Epithelial cell of proximal tubule (primary cell): ENCODE results near the gene CD2AP. TPM values are rescaled to one million over a fixed set of nuclear protein-coding genes. Genes with fewer than 3 reads are reported as not detected.

ENCODE experiments used
- DNase-seq: peaks from one replicate; pipeline ENCODE4 v3.0.0-alpha.2; 2011; ENCODE audit warnings: low read depth
- H3K4me3 ChIP-seq: 2 replicates; pipeline ENCODE4 v1.5.1; 2011; ENCODE audit warnings: low read depth, mild to moderate bottlenecking, low read length
- CTCF ChIP-seq: conservative IDR thresholded peaks from 2 replicates; pipeline ENCODE4 v1.5.1; 2012; ENCODE audit warnings: low read depth, mild to moderate bottlenecking, low read length
- total RNA-seq: library from RNA; depleted of rRNA; stranded (reverse); fragments of >200 nt; gene quantifications from 2 replicates; pipeline ENCODE4 v1.2.3, GENCODE V29; 2015

CD2AP gene
- total RNA-seq, 1 donor from 2014 or later, result 61.7 TPM

GRCh38 chr6:47452899-47453298 is 24.7 kb upstream of the CD2AP start:
- no peak overlapping the region for H3K4me3 ChIP-seq
- DNase-seq, result no peak
- no peak for TF ChIP-seq CTCF

- no peak for TF ChIP-seq CTCF
- no peak for DNase-seq
- H3K4me3 ChIP-seq, result no peak overlapping the region
These were observed 24.1 kb upstream of the CD2AP start for GRCh38 chr6:47453372-47453936.

GRCh38 chr6:47454713-47455396 is 22.7 kb upstream of the CD2AP start:
- DNase-seq, result no peak
- no peak overlapping the region for H3K4me3 ChIP-seq
- no peak for TF ChIP-seq CTCF

GRCh38 chr6:47455533-47456209 is 21.9 kb upstream of the CD2AP start:
- H3K4me3 ChIP-seq, result no peak overlapping the region
- TF ChIP-seq CTCF, result no peak
- no peak for DNase-seq

GRCh38 chr6:47456536-47456975 is 21.0 kb upstream of the CD2AP start:
- TF ChIP-seq CTCF, result no peak
- H3K4me3 ChIP-seq, result no peak overlapping the region
- DNase-seq, result no peak

GRCh38 chr6:47457370-47457769 is 20.2 kb upstream of the CD2AP start:
- TF ChIP-seq CTCF, result no peak
- H3K4me3 ChIP-seq, result no peak overlapping the region
- DNase-seq, result no peak
